GM12865 (cell line): Measurements from ENCODE around the gene SLC22A23.
A peak's percentile ranks its signal among the peaks of the same experiment; 100 is the strongest.

Experiments used
- DNase-seq: peaks from one replicate; pipeline ENCODE4 v3.0.0; 2010; ENCODE audit warnings: low read depth
- H3K4me3 ChIP-seq: 2 replicates; pipeline ENCODE4 v1.5.1; 2011; ENCODE audit warnings: mild to moderate bottlenecking, low read depth, low read length, control low read depth
- TF ChIP-seq, protein P1 (sequence below): IDR thresholded peaks from 2 replicates; pipeline ENCODE4 v1.5.1; 2011; ENCODE audit warnings: low read length, control low read depth, low read depth, inconsistent platforms; ENCODE audit not compliant: insufficient read depth; ENCODE audit errors: missing control alignments

Gene SLC22A23

DNA sequence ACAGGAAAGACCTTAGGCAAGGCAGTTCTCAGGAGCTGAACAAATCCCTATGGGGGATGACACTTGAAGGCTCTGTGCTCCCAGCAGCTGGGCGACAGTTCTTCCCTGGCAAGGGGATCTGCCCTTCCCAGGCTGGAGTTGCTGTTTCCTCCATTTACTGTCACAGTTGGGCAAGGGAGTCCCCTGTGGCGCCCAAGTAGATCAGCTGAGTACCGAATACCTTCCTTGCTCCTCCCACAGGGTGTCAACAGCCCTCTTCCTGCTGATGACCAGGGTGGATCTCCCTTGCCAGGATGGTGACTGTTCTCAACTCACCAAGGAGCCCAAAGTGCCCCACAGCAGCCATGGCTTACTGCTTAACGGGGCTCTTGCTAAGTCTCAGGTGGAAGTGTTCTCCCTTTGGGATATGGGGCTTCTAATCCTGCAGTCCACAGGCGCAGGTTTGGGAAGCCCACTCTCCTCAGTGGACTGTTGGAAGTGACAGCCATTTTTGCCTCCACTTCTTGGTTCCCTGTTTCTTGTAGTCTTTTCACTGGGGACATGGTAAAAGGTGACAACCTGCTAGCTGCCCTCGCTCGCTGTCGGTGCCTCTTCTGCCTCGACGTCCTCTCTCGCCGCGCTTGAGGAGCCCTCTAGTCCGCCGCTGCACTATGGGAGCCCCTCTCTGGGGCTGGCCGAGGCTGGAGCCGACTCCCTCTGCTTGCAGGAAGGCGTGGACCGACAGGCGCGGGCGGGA, 203.8 kb downstream of the SLC22A23 start:
- TF ChIP-seq, protein P1, sequence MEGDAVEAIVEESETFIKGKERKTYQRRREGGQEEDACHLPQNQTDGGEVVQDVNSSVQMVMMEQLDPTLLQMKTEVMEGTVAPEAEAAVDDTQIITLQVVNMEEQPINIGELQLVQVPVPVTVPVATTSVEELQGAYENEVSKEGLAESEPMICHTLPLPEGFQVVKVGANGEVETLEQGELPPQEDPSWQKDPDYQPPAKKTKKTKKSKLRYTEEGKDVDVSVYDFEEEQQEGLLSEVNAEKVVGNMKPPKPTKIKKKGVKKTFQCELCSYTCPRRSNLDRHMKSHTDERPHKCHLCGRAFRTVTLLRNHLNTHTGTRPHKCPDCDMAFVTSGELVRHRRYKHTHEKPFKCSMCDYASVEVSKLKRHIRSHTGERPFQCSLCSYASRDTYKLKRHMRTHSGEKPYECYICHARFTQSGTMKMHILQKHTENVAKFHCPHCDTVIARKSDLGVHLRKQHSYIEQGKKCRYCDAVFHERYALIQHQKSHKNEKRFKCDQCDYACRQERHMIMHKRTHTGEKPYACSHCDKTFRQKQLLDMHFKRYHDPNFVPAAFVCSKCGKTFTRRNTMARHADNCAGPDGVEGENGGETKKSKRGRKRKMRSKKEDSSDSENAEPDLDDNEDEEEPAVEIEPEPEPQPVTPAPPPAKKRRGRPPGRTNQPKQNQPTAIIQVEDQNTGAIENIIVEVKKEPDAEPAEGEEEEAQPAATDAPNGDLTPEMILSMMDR = no peak
- no peak for DNase-seq
- H3K4me3 ChIP-seq = no peak overlapping the region

DNA sequence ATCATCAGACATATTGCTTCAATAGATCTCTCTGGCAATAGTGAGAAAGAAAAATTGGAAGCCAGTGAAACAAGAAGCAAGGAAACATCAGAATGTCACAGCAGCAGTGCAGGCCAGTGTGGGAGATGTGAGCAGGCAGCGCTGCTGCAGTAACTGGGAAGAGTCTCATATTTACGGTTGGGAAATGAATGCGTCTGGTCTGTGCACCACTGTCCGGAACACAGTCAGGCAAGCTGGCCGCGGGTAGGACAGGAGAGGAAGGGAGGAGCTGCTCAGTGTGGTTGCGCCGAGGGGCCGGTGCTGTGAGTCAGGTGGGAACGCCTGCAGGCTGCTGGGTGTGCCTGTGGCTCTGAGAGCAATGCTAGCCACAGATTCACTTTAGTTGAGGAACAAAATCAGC, 204.5 kb downstream of the SLC22A23 start:
- DNase-seq = no peak

DNA sequence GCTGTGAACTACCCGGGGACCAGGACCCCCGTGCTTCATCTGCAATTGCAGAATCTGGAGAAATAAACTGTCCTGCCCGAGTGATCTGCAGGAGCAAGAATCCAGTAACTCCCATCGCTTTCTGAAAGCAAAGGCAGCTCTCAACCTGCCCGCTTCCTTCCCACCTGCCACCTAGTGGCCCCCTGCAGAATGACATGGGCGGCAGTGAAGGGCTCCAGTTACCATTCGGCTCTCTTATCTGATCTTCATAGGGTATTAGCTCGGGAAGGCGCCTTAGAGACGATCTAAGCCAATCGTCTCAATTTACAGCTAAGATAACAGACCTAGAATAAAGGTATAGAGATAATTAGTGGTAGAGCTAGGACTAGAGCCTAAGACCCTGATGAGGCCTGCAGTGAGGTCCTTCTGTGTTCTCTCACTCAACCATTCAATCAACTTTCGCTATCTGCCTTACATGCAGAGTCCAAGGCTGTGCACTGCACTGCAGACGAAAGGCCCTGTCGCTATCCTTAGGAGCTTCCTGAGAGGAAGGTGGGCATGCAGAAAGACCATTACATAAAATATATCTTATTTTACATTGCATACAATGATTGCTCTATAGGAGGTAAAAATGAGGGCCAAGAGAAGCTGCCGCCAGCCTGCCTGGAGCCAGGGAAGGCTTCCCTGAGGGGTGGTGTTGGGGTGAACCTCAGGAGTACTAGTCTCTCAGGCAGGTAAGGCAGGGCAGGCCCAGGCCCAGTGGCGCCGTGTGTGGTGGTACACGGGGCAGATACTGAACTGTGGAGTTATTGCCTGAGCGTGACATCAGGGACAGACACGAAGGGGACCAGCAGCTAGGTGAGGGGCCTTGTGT, 205.2 kb downstream of the SLC22A23 start:
- no peak overlapping the region for H3K4me3 ChIP-seq
- TF ChIP-seq, protein P1 = peak; percentile 98
- DNase-seq = peak; percentile 84

More for the DNA sequence above, 204.5 kb downstream of the SLC22A23 start:
- TF ChIP-seq, protein P1 = no peak
- no peak overlapping the region for H3K4me3 ChIP-seq

DNA sequence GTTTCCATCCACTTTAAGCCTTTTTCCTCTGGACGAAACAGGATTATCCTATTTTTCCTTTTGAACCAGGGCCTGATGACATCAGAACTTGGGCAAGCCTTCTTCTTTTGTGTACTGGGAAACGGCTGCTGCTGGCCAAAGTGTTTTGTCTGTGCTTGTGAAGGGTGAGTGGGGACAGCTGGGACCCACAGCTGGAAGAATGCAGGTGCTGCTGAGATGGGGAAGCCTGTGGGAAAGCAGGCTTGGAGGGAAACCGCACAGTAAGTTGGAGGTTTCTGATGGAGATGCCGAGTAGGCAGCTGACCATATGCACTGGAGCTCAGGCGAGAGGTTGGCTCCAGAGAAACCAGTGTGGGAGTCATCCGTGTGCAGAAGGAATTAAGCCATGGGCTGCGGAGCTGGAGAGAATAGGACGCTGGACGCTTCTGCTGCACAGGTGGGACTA, 206.6 kb downstream of the SLC22A23 start:
- no peak for DNase-seq
- TF ChIP-seq, protein P1 = no peak
- no peak overlapping the region for H3K4me3 ChIP-seq

DNA sequence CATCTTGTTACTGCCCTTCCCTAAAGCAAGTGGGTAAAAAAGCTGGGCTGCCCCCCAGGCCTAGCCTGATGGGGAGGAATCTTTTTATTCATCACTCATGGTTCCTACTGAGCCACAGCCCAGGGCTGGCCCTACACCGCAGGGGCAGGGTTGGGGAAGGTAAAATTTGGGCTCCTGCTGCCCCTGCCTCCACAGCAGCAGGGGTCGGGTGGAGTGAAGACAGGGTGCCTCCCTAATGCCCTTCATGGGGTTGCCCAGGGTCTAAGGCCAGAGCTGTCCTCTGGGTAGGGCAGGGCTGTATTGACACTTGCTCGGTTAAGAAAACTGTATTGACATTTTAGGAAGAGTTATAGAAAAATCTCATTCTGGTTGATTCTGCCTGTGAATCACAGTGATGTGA, 207.0 kb downstream of the SLC22A23 start:
- TF ChIP-seq, protein P1 = no peak
- DNase-seq = no peak
- no peak overlapping the region for H3K4me3 ChIP-seq

DNA sequence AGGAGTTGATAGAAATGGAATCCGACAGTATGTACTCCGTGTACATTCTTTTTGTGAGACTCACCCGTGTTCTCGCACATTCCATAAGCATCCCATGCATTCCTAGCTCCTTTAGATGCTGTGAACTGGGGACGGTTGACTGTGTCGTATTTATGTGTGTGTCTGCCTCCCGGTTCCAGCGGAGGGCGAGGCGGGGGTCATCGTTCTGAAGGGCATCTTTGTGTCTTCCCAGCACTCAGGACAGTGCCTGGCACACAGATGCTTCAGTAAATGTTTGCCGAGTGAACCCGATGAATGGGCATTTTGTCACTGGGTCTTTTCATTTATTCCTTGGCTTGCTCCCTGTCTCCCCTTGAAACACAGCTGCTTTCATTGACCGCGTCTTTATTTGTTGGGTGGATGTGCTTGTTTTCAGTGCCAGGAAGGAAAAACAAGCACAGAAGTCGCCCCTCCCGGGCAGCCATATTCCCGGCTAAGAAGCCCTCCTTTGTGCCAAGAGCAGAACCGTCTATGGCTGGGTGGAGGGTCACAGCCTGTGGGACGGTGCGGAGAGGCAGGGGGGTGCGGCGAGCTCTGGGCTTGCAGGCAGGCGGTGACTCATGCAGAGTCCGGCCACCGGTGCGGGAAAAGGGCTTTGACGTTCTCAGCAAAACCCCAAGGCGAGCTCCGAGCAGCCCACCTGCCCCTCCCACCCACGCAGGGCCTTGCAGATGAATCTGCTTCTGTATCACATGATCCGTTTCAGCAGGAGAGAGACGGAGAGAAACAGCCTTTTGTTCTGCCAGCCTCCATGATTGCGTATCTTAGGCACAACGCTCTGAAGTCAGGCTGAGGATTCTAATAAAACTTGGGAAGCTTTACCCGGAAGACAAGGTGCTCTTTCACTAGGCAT, 209.3 kb downstream of the SLC22A23 start:
- TF ChIP-seq, protein P1 = no peak
- no peak overlapping the region for H3K4me3 ChIP-seq
- no peak for DNase-seq
